Motor neuron (in vitro differentiated cells): Measurements from ENCODE around the gene TEX22. TPM values are rescaled to one million over a fixed set of nuclear protein-coding genes. Genes with fewer than 3 reads are reported as not detected.

Experiments
- ATAC-seq, 8 experiments: fragments of 200-7000 bp; cut with Tn5 transposase; replicated peaks in 6 of 8; 2 replicates each; pipeline ENCODE4 v1.8.0; 2021; ENCODE audit warnings: mild to moderate bottlenecking in 8 of 8, moderate library complexity in 8 of 8
- H3K27ac ChIP-seq, 2 donors: fragments of 250-450 bp; sonication (Bioruptor Pico); 2 replicates each; pipeline ENCODE4 v1.9.0; 2021; ENCODE audit warnings: antibody characterized with exemption in 2 of 2, mild to moderate bottlenecking in 2 of 2, moderate library complexity in 1 of 2
- H3K4me1 ChIP-seq, 2 donors: fragments of 250-450 bp; sonication (Bioruptor Pico); replicated peaks in 1 of 2; 2 replicates each; pipeline ENCODE4 v1.6.1; 2021; ENCODE audit warnings: antibody characterized with exemption in 2 of 2, mild to moderate bottlenecking in 2 of 2, moderate library complexity in 1 of 2
- H3K4me3 ChIP-seq, 5 donors: fragments of 250-450 bp; sonication (Bioruptor Pico); 2 replicates each; pipeline ENCODE4 v1.9.0; 2021; ENCODE audit warnings: antibody characterized with exemption in 5 of 5, mild to moderate bottlenecking in 5 of 5, moderate library complexity in 4 of 5
- WGBS, 10 experiments: fragments of 450-650 bp; shearing (Covaris generic); methylation state at CpG; one replicate each; pipeline ENCODE4 v1.0.0; 2022; 5-methylcytosine and 5-hydroxymethylcytosine counted together
- in situ Hi-C, 9 experiments: fragments of 400-800 bp; cut with MboI; loops; one replicate each; pipeline ENCODE4 v1.15.0; 2021; ENCODE audit warnings: low sequenced_read_pairs in 9 of 9, low pct_unique_long_range_greater_than_20kb in 2 of 9; ENCODE audit not compliant: unreplicated experiment in 9 of 9
- total RNA-seq, 8 experiments: library from RNA; unstranded; fragments of 300-600 nt; gene quantifications; 2 replicates each; pipeline versions ENCODE4 v1.2.3 to v1.2.4, GENCODE V29; 2022

TEX22 gene
- total RNA-seq, 8 experiments from 2014 or later, result 0.25 to 1.1 (median 0.88) TPM

DNA sequence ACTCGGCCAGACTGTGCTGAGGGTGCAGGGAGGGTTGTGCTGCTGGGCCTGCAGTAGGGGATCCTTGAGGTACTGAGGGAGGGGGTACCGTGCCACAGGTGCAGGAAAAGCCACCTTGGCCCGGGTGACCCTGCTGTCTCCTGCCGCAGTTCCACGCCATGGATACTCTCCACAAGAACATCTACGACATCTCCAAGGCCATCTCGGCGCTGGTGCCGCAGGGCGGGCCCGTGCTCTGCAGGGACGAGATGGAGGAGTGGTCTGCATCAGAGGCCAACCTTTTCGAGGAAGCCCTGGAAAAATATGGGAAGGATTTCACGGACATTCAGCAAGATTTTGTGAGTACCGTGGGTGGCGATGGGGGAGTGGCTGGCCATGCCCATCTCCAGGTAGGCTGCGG is 62.3 kb downstream of the TEX22 start:
- 89 to 100% (median 98%) methylated on average over 2 to 12 of the region's 17 CpGs; no CpG with 5 or more reads in 5 of the 10 experiments for WGBS, 10 experiments
- H3K4me3 ChIP-seq, result no peak overlapping the region
- in situ Hi-C loops, result no loop called here

GRCh38 chr14:105461903-105462302 is 63.6 kb downstream of the TEX22 start:
- no peaks in the 10 kb centered on the region for H3K4me1 ChIP-seq
- no peak overlapping the region for H3K27ac ChIP-seq
- no peak for ATAC-seq
- in situ Hi-C loops, result no loop called here
- H3K4me3 ChIP-seq, result no peak overlapping the region
- 80 to 100% (median 92%) methylated on average over 1 to 5 of the region's 18 CpGs; no CpG with 5 or more reads in 6 of the 10 experiments for WGBS, 10 experiments

More for the DNA sequence above, 62.3 kb downstream of the TEX22 start:
- Histone ChIP-seq H3K27ac (no peak overlapping the region), H3K4me1 (no peaks in the 10 kb centered on the region)
- no peak for ATAC-seq

Other genes starting within 250 kb of the TEX22 start
- gene JAG2, start 229.8 kb upstream of the TEX22 start, total RNA-seq, result 10 to 100 TPM in 1 of 8 experiments, 1 to 10 TPM in 7; 2.9 to 11.4 (median 5.2) TPM
- 10 to 100 TPM; 11.0 to 26.1 (median 20.8) TPM for gene NUDT14, start 217.2 kb upstream of the TEX22 start, total RNA-seq
- 10 to 100 TPM; 18.8 to 29.3 (median 26.3) TPM for gene BTBD6, start 150.0 kb upstream of the TEX22 start, total RNA-seq
- 10 to 100 TPM; 14.4 to 36.3 (median 30.8) TPM for gene BRF1, start 97.5 kb upstream of the TEX22 start, total RNA-seq
- gene PACS2, start 83.8 kb upstream of the TEX22 start, total RNA-seq, result 10 to 100 TPM; 18.0 to 66.1 (median 49.7) TPM
- 100 to 1,000 TPM in 1 of 8 experiments, 10 to 100 TPM in 7; 27.1 to 101 (median 52.4) TPM for gene MTA1, start 21.3 kb downstream of the TEX22 start, total RNA-seq
- gene CRIP2, start 76.3 kb downstream of the TEX22 start, total RNA-seq, result 100 to 1,000 TPM in 1 of 8 experiments, 10 to 100 TPM in 6, 1 to 10 TPM in 1; 9.5 to 194 (median 55.0) TPM
- gene CRIP1, start 88.3 kb downstream of the TEX22 start, total RNA-seq, result 10 to 100 TPM in 2 of 8 experiments, 1 to 10 TPM in 6; 3.3 to 14.5 (median 5.1) TPM
- gene TEDC1, start 92.7 kb downstream of the TEX22 start, total RNA-seq, result 10 to 100 TPM in 2 of 8 experiments, 1 to 10 TPM in 6; 3.4 to 12.5 (median 5.0) TPM
- gene TMEM121, start 128.0 kb downstream of the TEX22 start, total RNA-seq, result 1 to 10 TPM in 7 of 8 experiments, under 1 TPM in 1; 0.97 to 7.1 (median 3.0) TPM